NCI-H1694 (cell line): Measurements from ENCODE around the gene TATDN2.
"Not testable (repeated sequence)": the region's sequence is repeated elsewhere in the genome, so short reads cannot be mapped to it uniquely, and the experiment has no call there.

ENCODE experiments used
- DNase-seq: peaks from one replicate; lab custom pipeline; 2025; lab: John Stamatoyannopoulos, UW

TATDN2 gene

DNA sequence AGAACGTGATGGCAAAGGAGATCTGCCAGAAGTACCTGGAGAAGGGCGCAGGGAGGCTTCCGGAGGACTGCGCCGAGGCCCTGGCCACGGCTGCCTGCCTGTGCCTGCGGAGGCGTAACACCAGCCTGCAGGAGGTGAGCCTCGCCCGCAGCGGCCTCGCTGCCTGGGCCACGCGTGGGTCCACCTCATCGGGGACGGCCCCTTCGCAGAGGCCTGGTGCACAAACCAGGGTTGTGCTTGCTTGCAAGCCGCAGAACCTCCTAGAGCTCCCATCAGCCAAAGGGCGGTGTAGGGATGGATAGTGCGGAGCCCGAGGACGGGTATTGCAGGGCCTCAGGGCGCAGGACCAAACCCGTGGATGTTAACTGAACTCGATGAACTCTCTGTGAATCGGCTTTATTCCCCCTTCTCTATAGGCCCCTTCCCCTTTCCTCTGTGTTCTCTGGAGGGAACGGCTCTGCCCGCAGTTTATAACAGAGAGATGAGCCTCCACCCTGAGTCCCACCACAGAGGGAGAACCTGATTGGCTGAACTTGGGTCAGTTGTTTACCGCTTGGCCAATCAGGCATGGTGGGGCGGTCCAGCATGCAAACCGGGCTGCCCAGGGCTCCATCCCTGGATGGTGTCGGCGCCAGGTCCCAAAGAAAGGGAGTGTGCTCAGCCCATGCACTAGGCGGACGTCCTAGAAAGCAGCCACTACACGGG, 13.6 kb upstream of the TATDN2 start:
- DNase-seq: no peak

- DNase-seq: no peak
Observed at GRCh38 chr3:10235551-10235950, 12.7 kb upstream of the TATDN2 start.

- no peak for DNase-seq
Observed at GRCh38 chr3:10238345-10239183, 9.7 kb upstream of the TATDN2 start.

GRCh38 chr3:10240799-10241198, 7.5 kb upstream of the TATDN2 start:
- no peak for DNase-seq

DNA sequence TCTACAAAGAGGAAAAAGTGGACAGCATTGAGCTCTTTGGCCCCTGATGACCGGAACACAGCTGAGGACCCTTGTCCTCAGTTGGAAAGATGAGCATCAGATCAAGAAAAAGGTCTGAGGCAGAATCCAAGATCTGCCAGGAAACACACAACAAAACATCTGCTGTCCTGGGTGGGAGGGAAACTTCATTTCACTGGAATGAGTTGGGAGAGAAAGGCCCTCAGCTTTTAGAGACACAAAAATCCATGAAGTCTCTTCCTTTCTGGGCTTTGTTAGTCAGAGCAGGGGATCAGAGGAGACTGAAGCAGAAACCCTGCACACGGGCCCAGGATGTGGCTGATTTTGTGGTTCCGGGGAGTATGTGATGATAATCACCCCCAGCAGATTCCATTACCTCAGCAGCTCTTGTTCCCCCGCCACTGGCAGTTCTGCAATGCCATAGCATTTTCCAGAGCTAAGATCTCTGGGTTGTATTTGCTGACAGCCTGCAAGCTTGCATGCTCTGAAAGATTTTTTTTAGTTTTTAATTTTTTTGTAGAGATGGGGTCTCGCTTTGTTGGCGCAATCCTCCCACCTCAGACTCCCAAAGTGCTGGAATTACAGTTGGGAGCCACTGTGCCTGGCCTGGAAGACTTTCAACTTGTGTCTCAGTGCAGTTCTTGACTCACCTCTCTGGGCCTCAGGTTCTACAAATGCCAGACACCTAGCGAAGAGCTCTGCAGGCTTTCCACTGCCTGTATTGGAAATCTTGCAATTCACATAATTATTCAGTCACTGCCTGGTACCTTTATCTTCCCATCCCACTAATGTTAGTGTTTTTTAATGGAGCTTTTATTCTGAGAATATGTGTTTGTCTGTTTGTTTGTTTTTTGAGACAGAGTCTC, 5.8 kb upstream of the TATDN2 start:
- DNase-seq: no peak

GRCh38 chr3:10244009-10244408, 4.2 kb upstream of the TATDN2 start:
- DNase-seq: no peak

DNA sequence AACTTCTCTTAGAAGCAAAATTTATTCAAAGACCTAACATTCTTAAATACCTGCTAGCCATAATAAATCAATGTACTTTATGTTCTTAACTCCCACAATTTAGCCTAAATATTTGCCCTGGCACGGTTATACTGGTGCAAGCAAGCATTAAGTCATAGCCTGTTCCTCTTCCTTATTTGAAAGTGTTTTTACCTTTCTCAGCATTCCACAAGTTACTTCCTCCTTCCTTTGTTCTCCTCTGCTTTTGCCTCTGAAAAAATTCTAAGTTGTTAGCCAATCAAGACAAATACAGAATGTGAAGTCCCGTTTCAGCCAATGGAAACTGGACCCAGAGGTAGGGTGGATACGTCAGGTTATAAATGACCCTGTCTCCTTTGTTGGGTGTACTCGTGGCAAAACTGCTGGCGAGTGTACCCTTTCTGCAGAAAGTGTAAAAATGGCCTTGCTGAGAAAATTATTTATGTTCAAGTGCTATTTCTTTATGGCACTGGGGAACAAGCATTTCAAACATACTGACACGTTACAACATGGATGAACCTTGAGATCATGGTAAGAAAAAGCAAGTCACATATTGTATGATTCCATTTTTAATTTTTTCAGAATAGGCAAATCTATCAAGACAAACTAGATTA, 3.1 kb upstream of the TATDN2 start:
- DNase-seq: no peak

DNA sequence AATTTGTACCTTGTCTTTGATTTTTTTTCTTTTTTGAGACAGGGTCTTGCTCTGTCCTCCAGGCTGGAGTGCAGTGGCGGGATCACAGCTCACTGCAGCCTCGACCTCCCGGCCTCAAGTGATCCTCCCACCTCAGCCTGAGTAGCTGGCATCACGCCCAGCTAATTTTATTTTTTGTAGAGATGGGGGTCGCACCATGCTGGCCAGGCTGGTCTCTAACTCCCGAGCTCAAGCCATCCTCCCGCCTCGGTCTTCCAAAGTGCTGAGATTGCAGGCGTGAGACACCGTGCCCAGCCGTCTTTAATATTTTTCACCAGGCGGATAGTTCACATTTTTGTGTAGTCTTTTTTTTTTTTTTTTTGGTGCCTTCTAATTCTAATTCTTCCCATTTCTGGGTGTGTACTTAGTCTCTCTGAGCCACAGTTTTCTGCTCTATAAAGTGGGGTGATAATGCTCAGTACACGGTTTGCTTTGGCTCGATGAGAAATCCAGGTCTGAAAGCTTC, 528 bp upstream of the TATDN2 start:
- no peak for DNase-seq

DNA sequence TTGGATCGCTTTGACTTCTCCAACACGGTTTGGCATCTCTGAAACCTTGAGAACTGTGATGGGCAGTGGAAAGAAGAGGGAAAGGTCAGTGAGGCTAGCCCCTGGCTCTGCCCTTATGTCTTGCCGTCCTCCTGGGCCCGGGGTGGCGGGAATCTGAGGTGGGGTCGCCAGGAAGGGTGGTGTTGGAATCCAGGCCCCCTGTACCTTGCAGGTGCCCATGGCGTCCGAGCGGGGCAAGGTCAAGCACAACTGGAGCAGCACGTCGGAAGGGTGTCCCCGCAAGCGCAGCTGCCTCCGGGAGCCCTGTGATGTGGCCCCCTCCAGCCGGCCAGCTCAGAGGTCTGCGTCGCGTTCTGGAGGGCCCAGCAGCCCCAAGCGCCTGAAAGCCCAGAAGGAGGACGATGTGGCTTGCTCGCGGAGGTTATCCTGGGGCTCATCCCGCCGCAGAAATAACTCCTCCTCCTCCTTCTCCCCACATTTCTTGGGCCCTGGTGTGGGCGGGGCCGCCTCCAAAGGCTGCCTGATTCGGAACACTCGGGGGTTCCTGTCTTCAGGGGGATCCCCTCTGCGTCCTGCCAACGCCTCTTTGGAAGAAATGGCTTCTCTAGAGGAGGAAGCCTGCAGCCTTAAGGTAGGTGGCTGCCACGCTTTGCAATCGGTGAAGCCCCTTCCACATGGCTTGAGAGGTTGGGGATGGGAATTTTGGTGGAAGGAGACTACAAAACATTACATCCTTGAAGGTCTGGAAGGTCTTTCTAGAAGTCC, 907 bp downstream of the TATDN2 start:
- no peak for DNase-seq

GRCh38 chr3:10249833-10250232, 1.6 kb downstream of the TATDN2 start:
- no peak for DNase-seq

DNA sequence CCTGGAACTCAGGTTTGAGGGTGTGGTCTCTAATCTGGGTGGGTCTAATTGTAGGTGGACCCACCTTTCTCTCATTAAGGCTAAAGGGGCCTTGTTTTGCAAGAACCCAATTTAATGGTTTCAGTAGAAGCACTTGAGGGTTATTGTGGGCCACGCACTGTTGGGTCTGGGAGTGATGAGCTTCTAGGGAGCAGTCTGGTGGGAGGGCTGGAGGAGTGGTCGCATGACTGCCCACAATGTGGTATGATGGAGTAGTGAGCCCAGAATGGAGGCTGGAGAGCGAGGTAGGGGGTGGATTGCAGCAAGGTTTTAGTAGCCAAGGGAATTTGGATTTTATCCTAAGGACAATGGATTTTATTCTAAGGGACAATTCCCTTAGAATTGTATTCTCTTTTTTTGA, 2.7 kb downstream of the TATDN2 start:
- DNase-seq: no peak

- no peak for DNase-seq
Observed at GRCh38 chr3:10253731-10254130, 5.5 kb downstream of the TATDN2 start.

GRCh38 chr3:10255835-10256234, 7.6 kb downstream of the TATDN2 start:
- no peak for DNase-seq

- DNase-seq: no peak
Observed at GRCh38 chr3:10259036-10259435, 10.8 kb downstream of the TATDN2 start.

GRCh38 chr3:10259798-10260197, 11.5 kb downstream of the TATDN2 start:
- DNase-seq: no peak

DNA sequence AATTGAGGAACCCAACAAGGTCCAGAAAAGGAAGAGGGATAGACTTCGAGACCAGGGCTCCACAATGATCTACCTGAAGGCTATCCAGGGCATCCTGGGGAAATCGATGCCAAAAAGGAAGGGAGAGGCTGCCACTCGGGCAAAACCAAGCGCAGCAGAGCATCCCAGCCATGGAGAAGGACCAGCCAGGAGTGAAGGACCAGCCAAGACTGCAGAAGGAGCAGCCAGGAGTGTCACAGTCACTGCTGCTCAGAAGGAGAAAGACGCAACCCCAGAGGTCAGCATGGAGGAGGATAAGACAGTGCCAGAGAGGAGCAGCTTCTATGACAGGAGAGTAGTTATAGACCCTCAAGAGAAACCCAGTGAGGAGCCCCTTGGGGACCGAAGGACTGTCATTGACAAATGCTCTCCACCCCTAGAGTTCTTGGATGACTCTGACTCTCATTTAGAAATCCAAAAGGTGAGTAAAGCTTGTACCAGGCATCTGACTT, 12.0 kb downstream of the TATDN2 start:
- DNase-seq: no peak

- DNase-seq: no peak
Observed at GRCh38 chr3:10262027-10262426, 13.8 kb downstream of the TATDN2 start.

- DNase-seq: no peak
Observed at GRCh38 chr3:10263646-10264363, 15.5 kb downstream of the TATDN2 start.

- no peak for DNase-seq
Observed at GRCh38 chr3:10265833-10266232, 17.6 kb downstream of the TATDN2 start.

- DNase-seq: not testable (repeated sequence)
Observed at GRCh38 chr3:10266936-10267335, 18.7 kb downstream of the TATDN2 start.
